Measurements from ENCODE around the gene WDR82.
"Not testable (repeated sequence)": the region's sequence is repeated elsewhere in the genome, so short reads cannot be mapped to it uniquely, and the experiment has no call there.

The WDR82 gene

DNA sequence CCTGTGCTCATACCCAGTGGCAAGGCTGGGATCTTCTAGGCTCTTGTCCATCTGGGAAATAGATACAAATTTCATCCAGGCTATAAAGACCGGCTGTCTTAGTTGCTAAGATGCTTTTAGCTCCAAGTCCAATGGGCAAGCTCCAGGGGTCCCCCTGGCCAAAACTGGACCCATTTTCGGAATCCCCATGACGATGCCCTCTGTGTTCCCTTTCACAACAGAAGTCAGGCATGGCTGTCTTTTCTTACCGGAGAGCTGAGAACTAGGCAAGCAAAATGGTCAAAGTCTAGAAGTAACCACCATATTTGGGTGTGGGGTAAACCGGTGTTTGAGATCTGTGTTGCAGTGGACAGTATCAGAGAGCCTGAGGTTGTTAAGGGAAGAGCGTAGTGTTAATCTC lies 10.2 kb upstream of the WDR82 start:
- peak overlapping the region; percentile 84 for H3K4me3 ChIP-seq (ENCODE audit: low read length)
- no peak for TF ChIP-seq ZNF274 (IDR thresholded peaks at IDR 0.05; ENCODE audit: low read depth, low read length)

DNA sequence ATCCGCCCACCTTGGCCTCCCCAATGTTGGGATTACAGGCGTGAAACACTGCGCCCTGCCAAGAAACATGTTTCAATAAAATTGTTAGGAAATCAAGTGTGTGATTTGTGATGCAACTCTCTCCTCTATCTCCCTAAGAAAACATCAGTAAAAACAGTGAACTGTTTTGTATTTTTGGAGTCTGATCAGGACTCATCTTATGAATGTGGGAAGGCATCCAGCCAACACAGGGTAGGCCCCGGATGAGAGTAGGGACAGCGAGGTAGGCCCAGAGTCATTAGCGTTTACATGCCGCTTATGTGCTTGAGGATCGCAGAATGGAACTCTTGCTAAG lies 8.3 kb upstream of the WDR82 start:
- no peak for TF ChIP-seq ZNF274 (IDR thresholded peaks at IDR 0.05; ENCODE audit: low read depth, low read length)
- H3K4me3 ChIP-seq (ENCODE audit: low read length) = peak overlapping the region; percentile 84

DNA sequence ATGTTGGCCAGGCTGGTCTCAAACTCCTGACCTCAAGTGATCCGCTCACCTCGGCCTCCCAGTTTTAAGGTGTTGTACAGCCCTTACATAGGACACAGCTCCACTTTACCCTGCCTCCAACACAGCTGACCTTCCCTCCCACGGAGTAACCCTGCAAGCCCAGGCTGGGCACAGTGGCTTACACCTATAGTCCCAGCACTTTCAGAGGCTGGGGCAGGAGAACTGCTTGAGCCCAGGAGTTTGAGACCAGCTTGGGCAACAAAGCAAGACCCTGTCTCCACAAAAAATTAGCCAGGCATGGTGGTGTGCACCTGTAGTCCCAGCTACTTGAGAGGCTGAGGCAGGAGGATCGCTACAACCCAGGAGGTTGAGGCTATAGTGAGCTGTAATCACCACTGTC lies 5.6 kb upstream of the WDR82 start:
- not testable (repeated sequence) for H3K4me3 ChIP-seq (ENCODE audit: low read length)

DNA sequence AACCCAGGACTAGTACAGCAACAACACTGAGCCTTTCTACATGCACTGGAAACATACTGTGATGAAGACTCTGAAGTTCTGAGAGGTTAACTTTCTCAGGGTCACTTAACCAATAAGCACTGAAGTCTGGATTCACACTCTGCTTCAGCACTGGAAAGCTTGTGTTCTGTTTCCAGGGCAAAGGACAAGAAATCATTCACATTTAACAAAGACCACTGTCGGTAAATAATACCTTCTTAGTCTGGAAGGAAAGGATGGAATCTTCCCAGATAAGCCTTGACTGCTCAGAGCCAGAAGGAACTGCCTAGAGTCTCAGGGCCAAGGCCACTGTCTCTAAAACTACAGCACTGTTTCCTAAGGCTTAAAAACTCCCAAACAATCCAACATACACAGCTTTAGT lies 4.9 kb upstream of the WDR82 start:
- no peak overlapping the region for H3K4me3 ChIP-seq (ENCODE audit: low read length)
- no peak for TF ChIP-seq ZNF274 (IDR thresholded peaks at IDR 0.05; ENCODE audit: low read depth, low read length)

DNA sequence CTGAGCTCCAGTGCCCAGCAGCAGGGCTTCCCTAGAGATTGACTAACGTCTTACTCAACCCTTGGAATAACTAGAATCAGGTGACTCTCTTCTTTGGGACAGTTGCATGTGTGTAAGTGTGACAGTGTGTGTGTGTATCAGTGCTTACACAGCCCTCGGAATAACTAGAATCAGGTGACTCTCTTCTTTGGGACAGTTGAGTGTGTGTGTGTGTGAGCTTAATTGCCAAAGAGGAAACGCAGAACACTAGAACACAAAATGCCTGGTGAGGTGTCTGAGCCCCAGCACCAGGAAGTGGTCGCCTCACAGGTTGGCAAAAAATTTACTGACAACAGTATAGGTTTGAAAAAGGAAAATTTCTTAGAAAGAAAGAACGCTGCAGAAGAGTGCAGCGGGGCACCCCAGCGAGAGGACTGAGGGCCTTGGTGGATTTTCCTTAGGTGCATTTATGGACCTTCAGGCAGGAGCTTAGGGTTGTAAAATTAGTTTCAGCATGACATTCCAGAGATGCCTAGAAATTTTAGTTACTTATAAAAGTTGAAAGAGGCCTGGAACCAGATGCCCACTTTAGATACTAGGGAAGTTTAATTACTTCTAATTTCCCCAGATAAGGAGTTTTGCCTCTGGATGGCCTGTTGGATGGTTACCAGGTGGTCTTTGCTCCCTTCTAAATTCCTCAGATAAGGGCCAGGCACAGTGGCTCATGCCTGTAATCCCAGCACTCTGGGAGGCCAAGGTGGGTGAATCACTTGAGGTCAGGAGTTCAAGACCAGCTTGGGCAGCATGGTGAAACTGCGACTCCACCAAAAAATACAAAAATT lies 3.7 kb upstream of the WDR82 start:
- no peak overlapping the region for H3K4me3 ChIP-seq (ENCODE audit: low read length)
- no peak for TF ChIP-seq ZNF274 (IDR thresholded peaks at IDR 0.05; ENCODE audit: low read depth, low read length)

DNA sequence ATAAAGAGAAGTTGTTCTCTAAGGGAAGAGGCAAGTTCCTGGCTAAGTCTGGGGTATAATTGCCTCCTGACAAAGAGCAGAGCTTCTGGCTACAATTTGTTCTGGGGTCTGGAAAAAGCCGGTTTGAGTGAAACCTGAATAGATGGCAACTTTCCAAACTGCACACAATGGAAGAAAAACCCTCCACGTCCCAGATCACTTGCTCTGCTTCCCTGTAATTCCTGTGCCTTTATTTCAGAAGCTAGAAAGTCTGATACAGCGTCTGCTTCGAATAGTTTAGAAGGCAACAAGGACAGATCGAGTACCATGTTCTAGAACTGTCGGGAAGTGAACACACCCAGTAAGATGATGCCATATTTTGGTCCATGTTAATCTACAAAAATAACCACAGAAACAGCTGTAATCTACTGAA lies 1.6 kb upstream of the WDR82 start:
- no peak overlapping the region for H3K4me3 ChIP-seq (ENCODE audit: low read length)
- no peak for TF ChIP-seq ZNF274 (IDR thresholded peaks at IDR 0.05; ENCODE audit: low read depth, low read length)

DNA sequence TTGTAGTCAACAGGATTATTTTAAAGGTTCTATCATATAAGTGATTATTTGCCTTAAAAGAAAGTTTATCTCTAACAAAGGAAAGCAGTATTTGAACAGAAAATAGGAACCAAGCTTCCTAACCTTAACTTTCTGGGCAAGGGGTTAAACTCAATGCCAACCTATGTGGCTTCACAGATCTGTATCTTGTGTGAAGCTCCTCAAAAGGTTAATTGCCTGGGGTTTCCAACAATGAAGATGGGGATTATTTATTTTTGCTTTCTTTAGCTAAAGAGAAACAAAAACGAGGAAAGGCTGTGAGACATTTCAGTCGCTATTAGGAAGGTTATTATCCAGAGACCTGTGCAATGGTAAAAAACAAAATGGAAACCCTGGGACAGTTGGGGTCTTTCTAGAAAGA lies 1.1 kb upstream of the WDR82 start:
- peak overlapping the region; percentile 65; the same call in 1 of the 2 replicates for H3K4me3 ChIP-seq (ENCODE audit: low read length)

DNA sequence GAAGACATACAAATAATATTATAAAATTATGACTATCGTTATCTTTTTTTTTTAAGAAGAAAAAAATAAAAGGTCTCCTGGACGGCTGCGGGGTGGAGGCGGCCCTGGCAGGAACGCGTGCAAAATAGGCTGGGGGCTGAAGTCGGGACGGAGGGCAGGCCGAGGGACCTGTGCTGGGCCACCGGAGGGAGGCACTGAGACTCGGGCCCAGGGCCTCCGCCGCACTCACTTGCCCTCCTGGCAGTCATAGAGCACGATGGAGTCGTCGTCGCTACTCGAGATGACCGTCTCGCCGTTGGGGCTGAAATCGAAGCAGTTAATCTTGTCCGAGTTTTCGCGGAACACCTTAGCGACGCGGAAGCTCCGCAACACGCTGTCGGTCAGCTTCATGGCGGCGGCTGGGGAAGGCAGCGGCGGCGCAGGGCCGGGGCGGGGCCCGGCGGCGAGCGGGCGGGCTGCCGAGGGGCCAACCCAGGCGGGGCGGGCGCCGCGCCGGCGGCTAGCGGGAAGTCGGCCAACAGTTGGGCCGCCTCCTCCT lies 408 bp downstream of the WDR82 start:
- H3K4me3 ChIP-seq (ENCODE audit: low read length) = peak overlapping the region; percentile 82
- no peak for TF ChIP-seq ZNF274 (IDR thresholded peaks at IDR 0.05; ENCODE audit: low read depth, low read length)

More for the DNA sequence above, 1.1 kb upstream of the WDR82 start:
- no peak for TF ChIP-seq ZNF274 (IDR thresholded peaks at IDR 0.05; ENCODE audit: low read depth, low read length)

DNA sequence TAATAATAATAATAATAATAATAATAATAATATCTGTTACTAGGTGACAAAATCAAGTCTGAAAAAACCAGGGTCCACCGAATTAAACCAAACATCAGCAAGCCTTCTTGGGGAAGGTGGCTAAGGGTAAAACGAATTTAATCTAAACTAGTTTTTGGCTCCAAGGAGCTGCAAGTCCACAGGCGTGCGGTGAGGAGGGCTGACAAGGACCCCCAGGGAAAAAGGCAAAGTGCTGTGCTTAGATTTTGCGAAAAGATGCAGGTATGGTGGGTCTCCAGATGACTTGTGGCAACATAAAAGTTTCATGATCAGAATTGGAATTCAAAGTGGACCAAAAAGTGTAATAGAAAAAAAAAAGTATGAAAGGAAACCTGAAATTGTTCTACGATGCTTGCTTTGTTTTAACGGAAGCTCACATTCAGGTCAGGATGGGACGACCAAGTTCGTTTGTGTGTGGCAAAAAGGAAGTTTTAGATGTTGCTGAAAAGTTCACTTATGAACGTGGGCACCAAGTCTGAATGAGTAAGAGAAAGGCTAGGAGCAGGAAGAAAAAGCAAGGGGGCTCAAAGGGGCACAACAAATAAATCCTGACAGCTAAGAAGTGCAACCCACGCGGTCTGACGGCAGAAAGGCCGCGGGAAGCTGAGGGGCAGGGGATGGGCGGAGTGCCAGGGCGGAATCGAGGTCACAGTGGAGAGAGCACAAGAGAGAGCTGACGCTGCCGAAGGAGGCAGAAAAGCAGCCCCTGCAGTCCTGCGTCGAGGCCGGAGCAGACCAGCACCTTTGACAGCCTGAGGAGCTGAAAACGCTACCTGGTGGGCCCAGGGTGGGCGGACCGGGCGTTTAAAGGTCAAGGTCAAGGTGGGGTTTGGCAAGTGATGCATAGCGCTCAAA lies 1.1 kb downstream of the WDR82 start:
- H3K4me3 ChIP-seq (ENCODE audit: low read length) = peak overlapping the region; percentile 82
- no peak for TF ChIP-seq ZNF274 (IDR thresholded peaks at IDR 0.05; ENCODE audit: low read depth, low read length)

DNA sequence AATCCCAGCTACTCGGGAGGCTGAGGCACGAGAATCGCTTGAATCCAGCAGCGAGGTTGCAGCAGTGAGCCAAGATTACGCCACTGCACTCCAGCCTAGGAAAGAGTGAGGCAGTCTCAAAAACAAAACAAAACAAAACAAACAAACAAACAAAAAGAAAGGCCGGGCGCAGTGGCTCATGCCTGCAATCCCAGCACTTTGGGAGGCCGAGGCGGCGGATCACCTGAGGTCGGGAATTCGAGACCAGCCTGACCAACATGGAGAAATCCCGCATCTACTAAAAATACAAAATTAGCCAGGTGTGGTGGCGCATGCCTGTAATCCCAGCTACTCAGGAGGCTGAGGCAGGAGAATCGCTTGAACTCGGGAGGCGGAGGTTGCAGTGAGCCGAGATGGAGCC lies 3.7 kb downstream of the WDR82 start:
- H3K4me3 ChIP-seq (ENCODE audit: low read length) = not testable (repeated sequence)

DNA sequence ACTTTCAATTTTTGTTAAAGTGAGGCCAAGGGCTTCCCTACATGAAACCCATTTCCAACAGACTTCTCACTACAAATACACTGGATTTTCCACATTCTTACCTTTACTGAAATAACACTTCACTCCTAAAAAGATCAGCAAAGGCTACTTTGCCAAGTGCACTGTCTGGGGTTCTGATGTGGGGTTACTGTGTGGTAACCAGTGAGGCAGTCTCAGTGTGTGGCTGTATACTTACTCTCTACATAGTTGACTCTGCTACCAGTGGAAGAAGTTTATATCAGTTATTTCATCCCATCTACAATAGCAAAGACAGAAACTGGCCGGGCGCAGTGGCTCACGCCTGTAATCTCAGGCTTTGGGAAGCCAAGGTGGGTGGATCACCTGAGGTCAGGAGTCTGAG lies 5.6 kb downstream of the WDR82 start:
- TF ChIP-seq ZNF274 (IDR thresholded peaks at IDR 0.05; ENCODE audit: low read depth, low read length) = no peak
- no peak overlapping the region for H3K4me3 ChIP-seq (ENCODE audit: low read length)

DNA sequence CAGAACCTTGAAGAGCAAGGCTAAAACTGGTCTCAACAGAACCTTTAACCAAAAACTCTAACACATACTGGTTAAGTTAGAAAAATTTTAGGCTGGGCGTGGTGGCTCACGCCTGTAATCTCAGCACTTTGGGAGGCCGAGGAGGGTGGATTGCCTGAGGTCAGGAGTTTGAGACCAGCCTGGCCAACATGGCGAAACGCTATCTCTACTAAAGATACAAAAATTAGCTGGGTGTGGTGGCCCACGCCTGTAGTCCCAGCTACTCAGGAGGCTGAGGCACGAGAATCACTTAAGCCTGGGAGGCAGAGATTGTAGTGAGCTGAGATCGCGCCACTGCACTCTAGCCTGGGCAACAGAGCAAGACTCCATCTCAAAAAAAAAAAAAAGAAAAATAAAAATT lies 6.3 kb downstream of the WDR82 start:
- not testable (repeated sequence) for H3K4me3 ChIP-seq (ENCODE audit: low read length)

DNA sequence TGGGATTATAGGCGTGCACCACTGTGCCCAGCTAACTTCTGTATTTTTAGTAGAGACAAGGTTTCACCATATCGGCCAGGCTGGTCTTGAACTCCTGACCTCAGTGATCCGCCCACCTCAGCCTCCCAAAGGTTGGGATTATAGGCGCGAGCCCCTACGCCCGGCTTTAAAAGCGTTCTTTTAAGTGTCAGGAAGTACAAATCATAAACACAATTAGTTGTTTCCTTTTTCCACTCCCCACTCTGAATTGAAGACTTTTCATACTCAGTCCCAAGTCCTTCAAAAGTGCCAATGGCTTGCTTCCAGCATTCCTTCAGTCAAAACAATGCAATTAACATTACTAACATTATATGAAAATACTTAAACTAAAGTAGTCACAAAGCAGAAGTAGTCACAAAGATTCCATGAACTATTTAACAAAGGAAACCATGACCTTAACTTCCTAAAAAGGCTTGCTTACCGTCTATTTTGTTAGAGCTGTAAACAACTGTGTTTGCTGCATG lies 8.1 kb downstream of the WDR82 start:
- no peak for TF ChIP-seq ZNF274 (IDR thresholded peaks at IDR 0.05; ENCODE audit: low read depth, low read length)
- H3K4me3 ChIP-seq (ENCODE audit: low read length) = no peak overlapping the region

DNA sequence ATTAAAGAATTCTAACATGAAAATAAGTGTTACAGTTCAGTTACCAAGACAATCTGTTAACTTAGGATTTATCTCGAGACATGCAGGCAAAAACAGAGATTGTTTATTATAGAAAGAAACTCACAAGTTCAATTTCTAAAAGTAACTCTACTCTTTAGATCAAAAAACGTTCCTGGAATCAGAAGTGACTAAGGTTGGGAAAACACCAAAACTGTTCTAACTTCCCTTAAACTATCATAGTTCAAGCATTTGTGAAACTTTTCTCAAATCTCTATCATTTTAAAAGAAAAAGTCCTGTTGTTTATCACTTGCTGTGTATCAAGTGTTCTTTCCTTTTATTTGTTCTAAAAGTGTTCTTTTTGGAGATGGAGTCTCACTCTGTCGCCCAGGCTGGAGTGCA lies 8.7 kb downstream of the WDR82 start:
- no peak for TF ChIP-seq ZNF274 (IDR thresholded peaks at IDR 0.05; ENCODE audit: low read depth, low read length)
- no peak overlapping the region for H3K4me3 ChIP-seq (ENCODE audit: low read length)

DNA sequence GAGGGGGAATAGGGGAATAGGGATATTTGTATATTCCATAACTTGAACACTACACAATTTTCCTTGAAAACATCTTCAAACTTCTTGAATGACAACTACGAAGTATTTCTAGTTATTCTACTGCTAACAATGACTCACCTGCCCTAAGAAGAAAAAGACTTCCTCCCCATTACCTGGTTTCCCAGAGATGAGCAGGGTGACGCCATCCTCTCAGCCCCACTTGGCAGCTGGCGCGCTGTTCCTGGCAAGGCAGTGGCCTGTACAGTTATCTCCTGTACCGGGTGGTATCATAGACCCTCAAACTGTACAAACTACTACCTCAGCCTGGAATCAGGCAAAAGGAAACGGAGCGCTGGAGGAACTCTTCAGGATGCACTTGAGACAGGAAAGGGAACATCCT lies 10.4 kb downstream of the WDR82 start:
- TF ChIP-seq ZNF274 (IDR thresholded peaks at IDR 0.05; ENCODE audit: low read depth, low read length) = no peak
- H3K4me3 ChIP-seq (ENCODE audit: low read length) = no peak overlapping the region

All from GM08714 (cell line).